ENCODE results near the gene PFKFB3.

- TF ChIP-seq POLR2AphosphoS5 (IDR thresholded peaks at IDR 0.05; ENCODE audit: low read depth) (no peak), CTCF (IDR thresholded peaks at IDR 0.05; ENCODE audit: insufficient read depth, low read length) (no peak), SPI1 (IDR thresholded peaks at IDR 0.05; ENCODE audit: borderline replicate concordance, low read depth) (no peak), GABPA (IDR thresholded peaks at IDR 0.05; ENCODE audit: low read depth) (no peak)
Measured at GRCh38 chr10:6164271-6165095, 38.2 kb upstream of the PFKFB3 start.

All from HL-60 (cell line).